Heart right ventricle (tissue), 16 donors: Measurements from ENCODE around the gene SLC9C2. TPM values are rescaled to one million over a fixed set of nuclear protein-coding genes. Genes with fewer than 3 reads are reported as not detected.
"Not testable (repeated sequence)": the region's sequence is repeated elsewhere in the genome, so short reads cannot be mapped to it uniquely, and the experiment has no call there.

Experiments
- ATAC-seq, 8 donors: fragments of 200-7000 bp; cut with Tn5 transposase; one replicate each; pipeline ENCODE4 v1.9.1; 2020; ENCODE audit warnings: mild to moderate bottlenecking in 8 of 8, moderate library complexity in 8 of 8, moderate number of reproducible peaks in 1 of 8
- DNase-seq, 2 donors: peaks; one replicate each; pipeline ENCODE4 v3.0.0-alpha.2; 2020
- H3K27ac ChIP-seq, 10 donors: fragments of 200-600 bp; sonication (generic) in 2 of 10; one replicate each; pipeline versions ENCODE4 v1.5.0 to v1.8.0; 2020 to 2022; ENCODE audit warnings: mild to moderate bottlenecking in 3 of 10
- H3K27me3 ChIP-seq, 7 donors: fragments of 200-600 bp; one replicate each; pipeline ENCODE4 v1.8.0; 2021 to 2022; ENCODE audit warnings: mild to moderate bottlenecking in 2 of 7
- H3K36me3 ChIP-seq, 9 donors: fragments of 200-600 bp; sonication (generic) in 1 of 9; one replicate each; pipeline versions ENCODE4 v1.5.0 to v1.8.0; 2020 to 2022; ENCODE audit warnings: mild to moderate bottlenecking in 2 of 9
- H3K4me1 ChIP-seq, 9 donors: fragments of 200-600 bp; sonication (generic) in 1 of 9; one replicate each; pipeline versions ENCODE4 v1.5.0 to v1.8.0; 2020 to 2022; ENCODE audit warnings: mild to moderate bottlenecking in 4 of 9
- H3K4me3 ChIP-seq, 10 donors: fragments of 200-600 bp; sonication (generic) in 2 of 10; one replicate each; pipeline versions ENCODE4 v1.5.0 to v1.8.0; 2020 to 2022; ENCODE audit warnings: mild to moderate bottlenecking in 7 of 10, moderate library complexity in 2 of 10
- H3K9me3 ChIP-seq, 11 donors: fragments of 200-600 bp in 10 of 11; sonication (generic) in 2 of 11; one replicate each; pipeline versions ENCODE4 v1.5.0 to v1.8.0; 2013 to 2022; ENCODE audit warnings: mild to moderate bottlenecking in 2 of 11, control low read depth in 1 of 11, moderate library complexity in 1 of 11
- WGBS, 2 donors: extraction: QIAGEN DNeasy Blood & Tissue Kit; methylation state at CpG; one replicate each; pipeline ENCODE4 v1.1.7; 2013; ENCODE audit warnings: inconsistent platforms in 1 of 2; 5-methylcytosine and 5-hydroxymethylcytosine counted together
- intact Hi-C, 10 donors: fragments of 100-400 bp; cut with DNase I; formaldehyde crosslinking; loops; one replicate each; pipeline versions ENCODE4 v1.11.1 to v1.14.2; 2022
- polyA plus RNA-seq, 2 donors: library from polyadenylated mRNA; stranded (reverse); fragments of 200-250 nt; gene quantifications; one replicate each; pipeline ENCODE4 v1.2.3, GENCODE V29; 2013
- total RNA-seq, 10 donors: library from RNA; stranded (reverse); fragmentation: NEBNext Ultra II Directional in 3 of 10; extraction: Animal tissue kit (Norgen Biotek cat#: 25700) in 3 of 10; gene quantifications; one replicate each; pipeline versions ENCODE4 v1.2.1 to v1.2.4, GENCODE V29; 2021 to 2023
- TF ChIP-seq, protein P1 (sequence below), 9 donors: fragments of 200-600 bp; sonication (generic) in 2 of 9; IDR thresholded peaks; one replicate each; pipeline versions ENCODE4 v1.5.0 to v1.8.0; 2021 to 2022; ENCODE audit warnings: antibody characterized with exemption in 9 of 9, mild to moderate bottlenecking in 5 of 9, moderate library complexity in 1 of 9
- donor health status: Arrhythmogenic right ventricular cardiomyopathy.
- donor health status: ischemic (EF 13 %, LVEDD 7.1; RV severe dilation, severe dysfunction).
- donor health status: healthy with polysubstance abuse.
- donor health status: DM: no; HTN: yes; CAD: no.
- donor health status: DM: no; HTN: no; CAD: no.
- donor health status: ischemic (EF 25% LVEDD 6.9; RV normal size, moderate dysfunction).
- donor health status: ischemic (EF 25% LVEDD 5.7; RV mildly dilated, moderate dysfunction).
- donor health status: healthy.
- donor health status: DM: yes; HTN: yes; CAD: no.
- donor health status: Ischemic cardiomyopathy.
- donor health status: ischemic (EF 35%, LVEDD 5.7; RV mildly dilated, moderate dysfunction).
- donor health status: nonischemic (EF 11% LVEDD 7.7; RV severe dilation, severe dysfunction).
- donor health status: DM: yes; HTN: yes; CAD: no.
- donor health status: PGD.
- donor health status: ischemic (EF 29% LVEDD 5.4; RV normal size, mild dysfunction).
- donor health status: nonischemic (EF 23%, LVEDD 6.1; RV moderate dilation, normal function).

Gene SLC9C2
- total and polyA plus RNA-seq, 12 donors = 0.04 to 2.0 (median 0.43) TPM; not detected in 7

DNA sequence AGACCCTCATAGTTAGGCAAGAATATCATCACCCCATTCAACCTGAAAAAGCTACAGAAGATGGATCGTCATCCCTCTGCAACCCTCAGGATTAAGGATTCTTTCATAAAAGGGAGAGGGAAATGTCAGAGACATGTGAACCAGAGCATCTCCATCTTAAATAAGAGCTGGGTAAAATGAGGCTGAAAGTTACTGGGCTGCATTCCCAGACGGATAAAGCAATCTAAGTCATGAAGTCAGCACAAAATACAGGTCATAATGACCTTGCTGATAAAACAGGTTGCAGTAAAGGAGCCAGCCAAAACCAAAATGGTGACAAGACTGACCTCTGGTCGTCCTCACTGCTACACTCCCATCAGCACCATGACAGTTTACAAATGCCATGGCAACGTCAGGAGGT lies 103.1 kb downstream of the SLC9C2 start:
- TF ChIP-seq, protein P1, sequence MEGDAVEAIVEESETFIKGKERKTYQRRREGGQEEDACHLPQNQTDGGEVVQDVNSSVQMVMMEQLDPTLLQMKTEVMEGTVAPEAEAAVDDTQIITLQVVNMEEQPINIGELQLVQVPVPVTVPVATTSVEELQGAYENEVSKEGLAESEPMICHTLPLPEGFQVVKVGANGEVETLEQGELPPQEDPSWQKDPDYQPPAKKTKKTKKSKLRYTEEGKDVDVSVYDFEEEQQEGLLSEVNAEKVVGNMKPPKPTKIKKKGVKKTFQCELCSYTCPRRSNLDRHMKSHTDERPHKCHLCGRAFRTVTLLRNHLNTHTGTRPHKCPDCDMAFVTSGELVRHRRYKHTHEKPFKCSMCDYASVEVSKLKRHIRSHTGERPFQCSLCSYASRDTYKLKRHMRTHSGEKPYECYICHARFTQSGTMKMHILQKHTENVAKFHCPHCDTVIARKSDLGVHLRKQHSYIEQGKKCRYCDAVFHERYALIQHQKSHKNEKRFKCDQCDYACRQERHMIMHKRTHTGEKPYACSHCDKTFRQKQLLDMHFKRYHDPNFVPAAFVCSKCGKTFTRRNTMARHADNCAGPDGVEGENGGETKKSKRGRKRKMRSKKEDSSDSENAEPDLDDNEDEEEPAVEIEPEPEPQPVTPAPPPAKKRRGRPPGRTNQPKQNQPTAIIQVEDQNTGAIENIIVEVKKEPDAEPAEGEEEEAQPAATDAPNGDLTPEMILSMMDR (IDR thresholded peaks at IDR 0.05) = no peak
- intact Hi-C loops = no loop called here
- H3K4me1 ChIP-seq = no peaks in the 10 kb centered on the region
- H3K36me3 ChIP-seq = no peaks in the 10 kb centered on the region
- DNase-seq = no peak
- H3K4me3 ChIP-seq = no peak overlapping the region
- H3K9me3 ChIP-seq = no peaks in the 10 kb centered on the region
- ATAC-seq = no peak
- 65 to 68% methylated on average over 4 of the region's 4 CpGs for WGBS, 2 donors
- no peak overlapping the region for H3K27ac ChIP-seq
- no peaks in the 10 kb centered on the region for H3K27me3 ChIP-seq

- Histone ChIP-seq H3K4me3 (no peak overlapping the region), H3K27me3 (no peaks in the 10 kb centered on the region), H3K9me3 (no peaks in the 10 kb centered on the region), H3K36me3 (peaks cover 0 to 10% (median 0%) of the 10 kb centered on the region in 9 donors), H3K4me1 (no peaks in the 10 kb centered on the region), H3K27ac (no peak overlapping the region)
- ATAC-seq = no peak
- WGBS, 2 donors = 94 to 96% methylated on average over 2 of the region's 2 CpGs
- intact Hi-C loops = no loop called here
- no peak for DNase-seq
- TF ChIP-seq, protein P1 (IDR thresholded peaks at IDR 0.05) = no peak
Measured at GRCh38 chr1:173496757-173497320, 106.0 kb downstream of the SLC9C2 start.

DNA sequence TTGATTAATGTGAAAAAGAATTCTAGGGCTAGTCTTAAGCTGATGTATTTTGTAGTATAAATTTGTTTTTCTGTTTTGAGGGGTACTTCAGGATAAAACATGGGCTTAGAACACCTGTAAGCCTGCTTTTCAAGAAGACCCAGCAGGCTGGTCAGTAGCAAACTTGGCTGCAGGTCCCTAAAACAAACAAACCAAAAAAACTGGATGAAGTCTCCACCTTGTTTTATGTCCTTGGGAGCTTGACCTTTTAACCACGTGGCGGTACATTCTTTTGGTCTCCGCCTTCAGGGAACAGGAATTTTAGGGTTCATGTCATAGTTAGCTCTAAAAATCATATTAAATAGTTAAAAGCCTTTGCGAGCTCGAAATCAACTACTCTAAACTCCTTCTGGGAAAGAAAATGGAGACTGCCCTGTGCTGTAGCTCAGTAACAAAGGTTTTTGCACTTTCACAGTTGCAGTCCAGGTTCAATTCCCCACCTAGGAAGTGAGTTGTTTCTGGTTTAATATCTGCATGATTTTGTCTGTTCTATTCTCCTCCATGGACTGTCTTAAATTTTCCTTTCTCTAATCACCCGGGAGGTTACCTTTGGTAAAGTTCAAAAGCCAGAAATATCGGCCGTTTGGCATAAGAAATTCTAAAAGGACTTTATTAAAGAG lies 107.1 kb downstream of the SLC9C2 start:
- no peak for ATAC-seq
- Histone ChIP-seq H3K27ac (no peak overlapping the region), H3K4me1 (no peaks in the 10 kb centered on the region), H3K9me3 (no peaks in the 10 kb centered on the region), H3K4me3 (no peak overlapping the region), H3K27me3 (no peaks in the 10 kb centered on the region), H3K36me3 (peaks cover 0 to 15% (median 0%) of the 10 kb centered on the region in 9 donors)
- intact Hi-C loops = no loop called here
- TF ChIP-seq, protein P1 (IDR thresholded peaks at IDR 0.05) = no peak
- DNase-seq = no peak
- WGBS, 2 donors = 73 to 94% methylated on average over 8 of the region's 8 CpGs

GRCh38 chr1:173493125-173493524 lies 109.7 kb downstream of the SLC9C2 start:
- H3K4me3 ChIP-seq, DNase-seq, H3K27me3 ChIP-seq, ATAC-seq, H3K4me1 ChIP-seq, H3K9me3 ChIP-seq, intact Hi-C loops, H3K27ac ChIP-seq: not testable (repeated sequence)
- WGBS, 2 donors = 97% methylated on average over 8 of the region's 8 CpGs
- H3K36me3 ChIP-seq = peaks cover 0 to 41% (median 19%) of the 10 kb centered on the region in 9 donors

GRCh38 chr1:173491508-173491907 lies 111.4 kb downstream of the SLC9C2 start:
- intact Hi-C loops = no loop called here
- ATAC-seq (no peak), DNase-seq (no peak)
- WGBS, 2 donors = 94 to 95% methylated on average over 2 of the region's 2 CpGs
- H3K4me3 ChIP-seq = no peak overlapping the region
- TF ChIP-seq, protein P1 (IDR thresholded peaks at IDR 0.05) = no peak
- H3K27me3 ChIP-seq = no peaks in the 10 kb centered on the region
- H3K4me1 ChIP-seq = no peaks in the 10 kb centered on the region
- H3K9me3 ChIP-seq = no peaks in the 10 kb centered on the region
- H3K27ac ChIP-seq = no peak overlapping the region
- H3K36me3 ChIP-seq = peaks cover 0 to 57% (median 35%) of the 10 kb centered on the region in 9 donors
